ENCODE data around the gene IFI27.
A peak's percentile ranks its signal among the peaks of the same experiment; 100 is the strongest.
"Not testable (repeated sequence)": the region's sequence is repeated elsewhere in the genome, so short reads cannot be mapped to it uniquely, and the experiment has no call there.

Gene IFI27

GRCh38 chr14:94110552-94111181 is at the start of gene IFI27:
TSS of gene IFI27 (plus strand) at chr14:94110736.
- Mint-ChIP-seq H3K9me3 (no peaks in the 10 kb centered on the region), H3K4me3 (no peak within 1 kb of the TSS), H3K27ac (no peak within 1 kb of the TSS), H3K27me3 (peaks cover 5% of the 10 kb centered on the region), H3K4me1 (ENCODE audit: low read depth) (peaks cover 20% of the 10 kb centered on the region), H3K36me3 (ENCODE audit: low read depth) (no peaks in the 10 kb centered on the region)
- intact Hi-C loops (cut with micrococcal nuclease), result no loop called here

- intact Hi-C loops (cut with micrococcal nuclease), result no loop called here
- Mint-ChIP-seq H3K9me3 (no peaks in the 10 kb centered on the region), H3K4me1 (ENCODE audit: low read depth) (peaks cover 46% of the 10 kb centered on the region), H3K36me3 (ENCODE audit: low read depth) (peaks cover 76% of the 10 kb centered on the region), H3K4me3 (no peak overlapping the region), H3K27me3 (no peaks in the 10 kb centered on the region), H3K27ac (peak overlapping the region; percentile 12)
Measured at GRCh38 chr14:94062344-94062940, 48.1 kb upstream of the IFI27 start.

GRCh38 chr14:94066089-94066676 is 44.4 kb upstream of the IFI27 start:
- peaks cover 67% of the 10 kb centered on the region for H3K36me3 Mint-ChIP-seq (ENCODE audit: low read depth)
- H3K4me3 Mint-ChIP-seq, result no peak overlapping the region
- H3K4me1 Mint-ChIP-seq (ENCODE audit: low read depth), result peaks cover 55% of the 10 kb centered on the region
- intact Hi-C loops (cut with micrococcal nuclease), result no loop called here
- H3K9me3 Mint-ChIP-seq, result peaks cover 36% of the 10 kb centered on the region
- no peaks in the 10 kb centered on the region for H3K27me3 Mint-ChIP-seq
- H3K27ac Mint-ChIP-seq, result no peak overlapping the region

- H3K4me3 Mint-ChIP-seq; H3K27me3 Mint-ChIP-seq; intact Hi-C loops (cut with micrococcal nuclease); H3K27ac Mint-ChIP-seq: not testable (repeated sequence)
- Mint-ChIP-seq H3K36me3 (ENCODE audit: low read depth) (peaks cover 76% of the 10 kb centered on the region), H3K9me3 (peaks cover 67% of the 10 kb centered on the region), H3K4me1 (ENCODE audit: low read depth) (peaks cover 19% of the 10 kb centered on the region)
Measured at GRCh38 chr14:94072076-94072475, 38.5 kb upstream of the IFI27 start.

- peaks cover 48% of the 10 kb centered on the region for H3K9me3 Mint-ChIP-seq
- H3K4me1 Mint-ChIP-seq (ENCODE audit: low read depth), result peaks cover 21% of the 10 kb centered on the region
- peaks cover 89% of the 10 kb centered on the region for H3K36me3 Mint-ChIP-seq (ENCODE audit: low read depth)
- H3K27me3 Mint-ChIP-seq, result no peaks in the 10 kb centered on the region
- intact Hi-C loops (cut with micrococcal nuclease), result no loop called here
- H3K4me3 Mint-ChIP-seq, result no peak overlapping the region
- no peak overlapping the region for H3K27ac Mint-ChIP-seq
Measured at GRCh38 chr14:94074534-94074933, 36.0 kb upstream of the IFI27 start.

- no peak overlapping the region for H3K4me3 Mint-ChIP-seq
- peaks cover 87% of the 10 kb centered on the region for H3K36me3 Mint-ChIP-seq (ENCODE audit: low read depth)
- H3K27me3 Mint-ChIP-seq, result no peaks in the 10 kb centered on the region
- H3K27ac Mint-ChIP-seq, result no peak overlapping the region
- peaks cover 25% of the 10 kb centered on the region for H3K4me1 Mint-ChIP-seq (ENCODE audit: low read depth)
- peaks cover 43% of the 10 kb centered on the region for H3K9me3 Mint-ChIP-seq
- intact Hi-C loops (cut with micrococcal nuclease), result no loop called here
Measured at GRCh38 chr14:94075008-94075407, 35.5 kb upstream of the IFI27 start.

GRCh38 chr14:94077111-94077821 is 33.3 kb upstream of the IFI27 start:
- H3K9me3 Mint-ChIP-seq, result peaks cover 24% of the 10 kb centered on the region
- H3K27ac Mint-ChIP-seq, result no peak overlapping the region
- no peak overlapping the region for H3K4me3 Mint-ChIP-seq
- intact Hi-C loops (cut with micrococcal nuclease), result no loop called here
- peaks cover 35% of the 10 kb centered on the region for H3K4me1 Mint-ChIP-seq (ENCODE audit: low read depth)
- no peaks in the 10 kb centered on the region for H3K27me3 Mint-ChIP-seq
- peaks cover 77% of the 10 kb centered on the region for H3K36me3 Mint-ChIP-seq (ENCODE audit: low read depth)

- H3K36me3 Mint-ChIP-seq (ENCODE audit: low read depth), result peaks cover 72% of the 10 kb centered on the region
- no peaks in the 10 kb centered on the region for H3K27me3 Mint-ChIP-seq
- H3K4me1 Mint-ChIP-seq (ENCODE audit: low read depth), result peaks cover 35% of the 10 kb centered on the region
- H3K27ac Mint-ChIP-seq, result no peak overlapping the region
- peaks cover 20% of the 10 kb centered on the region for H3K9me3 Mint-ChIP-seq
- no peak overlapping the region for H3K4me3 Mint-ChIP-seq
- intact Hi-C loops (cut with micrococcal nuclease), result no loop called here
Measured at GRCh38 chr14:94077823-94078222, 32.7 kb upstream of the IFI27 start.

GRCh38 chr14:94079891-94080620 is 30.5 kb upstream of the IFI27 start:
- peak overlapping the region; percentile 96 for H3K27ac Mint-ChIP-seq
- no peaks in the 10 kb centered on the region for H3K27me3 Mint-ChIP-seq
- intact Hi-C loops (cut with micrococcal nuclease), result loop anchor here (2.0 to 5.0 kb wide), 2 partner anchors 53 to 57 kb away; partner anchors contain the start of gene OTUB2
- peaks cover 55% of the 10 kb centered on the region for H3K36me3 Mint-ChIP-seq (ENCODE audit: low read depth)
- H3K4me1 Mint-ChIP-seq (ENCODE audit: low read depth), result peaks cover 35% of the 10 kb centered on the region
- H3K4me3 Mint-ChIP-seq, result peak overlapping the region; percentile 94
- peaks cover 8% of the 10 kb centered on the region for H3K9me3 Mint-ChIP-seq

- H3K9me3 Mint-ChIP-seq, result peaks cover under 1% of the 10 kb centered on the region
Measured at GRCh38 chr14:94080621-94081385, 29.7 kb upstream of the IFI27 start, which contains the start of the genes DDX24 and IFI27L1. TSS of gene DDX24 (minus strand) at chr14:94081202. CDS start at chr14:94079742, 1,460 bp downstream. TSS of gene IFI27L1 (plus strand) at chr14:94081310. CDS start at chr14:94096938, 15,628 bp downstream.

GRCh38 chr14:94081386-94081820 is 29.1 kb upstream of the IFI27 start:
- Mint-ChIP-seq H3K4me1 (ENCODE audit: low read depth) (peaks cover 35% of the 10 kb centered on the region), H3K36me3 (ENCODE audit: low read depth) (peaks cover 43% of the 10 kb centered on the region), H3K9me3 (no peaks in the 10 kb centered on the region), H3K27me3 (no peaks in the 10 kb centered on the region), H3K27ac (peak overlapping the region; percentile 96), H3K4me3 (peak overlapping the region; percentile 94)
- intact Hi-C loops (cut with micrococcal nuclease), result loop anchor here (1.0 to 5.0 kb wide), 3 partner anchors 48 to 55 kb away; partner anchors contain the start of genes IFI27L2 and OTUB2

More at GRCh38 chr14:94080621-94081385, 29.7 kb upstream of the IFI27 start, which contains the start of the genes DDX24 and IFI27L1:
- peaks cover 35% of the 10 kb centered on the region for H3K4me1 Mint-ChIP-seq (ENCODE audit: low read depth)
- peaks cover 48% of the 10 kb centered on the region for H3K36me3 Mint-ChIP-seq (ENCODE audit: low read depth)
- peak within 1 kb of the TSS; percentile 94 for H3K4me3 Mint-ChIP-seq
- intact Hi-C loops (cut with micrococcal nuclease), result loop anchor here (1.0 to 5.0 kb wide), 3 partner anchors 48 to 56 kb away; partner anchors contain the start of genes IFI27L2 and OTUB2
- peak within 1 kb of the TSS; percentile 96 for H3K27ac Mint-ChIP-seq
- no peaks in the 10 kb centered on the region for H3K27me3 Mint-ChIP-seq

GRCh38 chr14:94087891-94088290 is 22.6 kb upstream of the IFI27 start:
- Mint-ChIP-seq H3K9me3 (no peaks in the 10 kb centered on the region), H3K4me1 (ENCODE audit: low read depth) (no peaks in the 10 kb centered on the region), H3K27me3 (no peaks in the 10 kb centered on the region), H3K36me3 (ENCODE audit: low read depth) (no peaks in the 10 kb centered on the region), H3K27ac (no peak overlapping the region), H3K4me3 (no peak overlapping the region)
- intact Hi-C loops (cut with micrococcal nuclease), result no loop called here

Measured in dendritic cell treated with granulocyte-macrophage colony-stimulating factor and Interleukin-4, amounts not matched to agents 40 ng/mL and 50 ng/mL, for 4 days (primary cell).